HG03575 (cell line): ENCODE data around the gene SF3B3.

ENCODE experiments used
- ATAC-seq: cut with Tn5 transposase; IDR thresholded peaks from one replicate; pipeline ENCODE4 v1.9.1; 2021; ENCODE audit not compliant: unreplicated experiment, insufficient number of reproducible peaks, low FRiP score; ENCODE audit errors: extremely low read depth

Gene SF3B3

GRCh38 chr16:70553645-70554044, 30.0 kb downstream of the SF3B3 start:
- no peak for ATAC-seq

DNA sequence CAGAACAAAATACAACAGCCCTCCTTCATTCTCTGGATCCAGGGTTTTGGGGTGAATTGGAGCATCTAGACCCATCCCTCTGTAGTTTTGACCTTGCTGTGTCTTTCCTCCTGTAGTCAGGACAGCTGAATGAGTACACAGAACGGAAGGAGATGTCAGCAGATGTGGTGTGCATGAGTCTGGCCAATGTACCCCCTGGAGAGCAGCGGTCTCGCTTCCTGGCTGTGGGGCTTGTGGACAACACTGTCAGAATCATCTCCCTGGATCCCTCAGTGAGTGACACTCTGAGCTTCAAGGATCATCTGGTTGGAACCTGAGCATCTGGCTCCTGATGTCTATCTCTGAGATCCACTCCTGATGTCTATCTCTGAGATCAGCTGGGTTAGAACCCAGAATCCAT, 32.4 kb downstream of the SF3B3 start:
- ATAC-seq = no peak

DNA sequence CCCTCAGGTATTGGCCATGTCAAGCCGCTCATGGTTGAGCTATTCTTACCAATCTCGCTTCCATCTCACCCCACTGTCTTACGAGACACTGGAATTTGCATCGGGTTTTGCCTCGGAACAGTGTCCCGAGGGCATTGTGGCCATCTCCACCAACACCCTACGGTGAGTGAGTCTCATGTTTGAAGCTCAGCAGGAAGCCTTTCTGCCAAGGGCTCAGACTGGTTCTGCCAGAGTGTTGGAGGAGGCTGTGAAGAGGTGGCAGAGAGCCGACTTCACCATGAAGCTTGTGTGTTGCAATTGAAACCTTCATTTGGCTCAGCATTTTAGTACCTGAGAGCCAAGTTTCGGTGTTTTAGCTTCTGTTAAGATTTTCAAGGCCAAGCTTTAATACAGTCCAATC, 38.0 kb downstream of the SF3B3 start:
- no peak for ATAC-seq

DNA sequence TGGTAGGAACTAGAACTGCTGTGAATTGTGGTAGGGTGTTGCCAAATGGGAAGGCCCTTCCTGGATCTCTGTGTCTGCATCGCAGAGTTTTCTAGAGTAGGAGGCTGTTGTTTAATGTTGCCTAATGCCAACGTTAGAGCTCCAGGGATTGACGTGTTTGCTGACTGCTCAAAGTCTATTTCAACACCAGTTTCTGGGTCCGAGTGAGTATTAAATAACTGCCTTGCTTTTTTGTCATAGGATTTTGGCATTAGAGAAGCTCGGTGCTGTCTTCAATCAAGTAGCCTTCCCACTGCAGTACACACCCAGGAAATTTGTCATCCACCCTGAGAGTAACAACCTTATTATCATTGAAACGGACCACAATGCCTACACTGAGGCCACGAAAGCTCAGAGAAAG, 40.0 kb downstream of the SF3B3 start:
- ATAC-seq = no peak

- no peak for ATAC-seq
Observed at GRCh38 chr16:70565053-70565452, 41.4 kb downstream of the SF3B3 start.

GRCh38 chr16:70568601-70569237, 45.1 kb downstream of the SF3B3 start:
- ATAC-seq = no peak

DNA sequence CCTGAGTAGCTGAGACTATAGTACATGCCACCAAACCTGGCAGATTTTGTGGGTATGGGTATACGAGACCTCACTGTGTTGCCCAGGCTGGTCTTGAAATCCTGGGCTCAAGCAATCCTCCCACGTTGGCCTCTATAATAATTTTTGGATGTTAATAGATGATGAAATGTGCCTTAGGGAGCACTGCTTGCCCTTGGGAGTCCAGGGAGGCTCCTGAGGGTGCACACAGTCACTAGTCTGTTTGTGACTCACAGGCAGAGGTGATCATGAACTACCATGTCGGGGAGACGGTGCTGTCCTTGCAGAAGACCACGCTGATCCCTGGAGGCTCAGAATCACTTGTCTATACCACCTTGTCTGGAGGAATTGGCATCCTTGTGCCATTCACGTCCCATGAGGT, 46.1 kb downstream of the SF3B3 start:
- ATAC-seq = no peak

GRCh38 chr16:70570967-70571570, 47.5 kb downstream of the SF3B3 start:
- no peak for ATAC-seq

GRCh38 chr16:70571623-70572022, 48.0 kb downstream of the SF3B3 start:
- ATAC-seq = no peak

DNA sequence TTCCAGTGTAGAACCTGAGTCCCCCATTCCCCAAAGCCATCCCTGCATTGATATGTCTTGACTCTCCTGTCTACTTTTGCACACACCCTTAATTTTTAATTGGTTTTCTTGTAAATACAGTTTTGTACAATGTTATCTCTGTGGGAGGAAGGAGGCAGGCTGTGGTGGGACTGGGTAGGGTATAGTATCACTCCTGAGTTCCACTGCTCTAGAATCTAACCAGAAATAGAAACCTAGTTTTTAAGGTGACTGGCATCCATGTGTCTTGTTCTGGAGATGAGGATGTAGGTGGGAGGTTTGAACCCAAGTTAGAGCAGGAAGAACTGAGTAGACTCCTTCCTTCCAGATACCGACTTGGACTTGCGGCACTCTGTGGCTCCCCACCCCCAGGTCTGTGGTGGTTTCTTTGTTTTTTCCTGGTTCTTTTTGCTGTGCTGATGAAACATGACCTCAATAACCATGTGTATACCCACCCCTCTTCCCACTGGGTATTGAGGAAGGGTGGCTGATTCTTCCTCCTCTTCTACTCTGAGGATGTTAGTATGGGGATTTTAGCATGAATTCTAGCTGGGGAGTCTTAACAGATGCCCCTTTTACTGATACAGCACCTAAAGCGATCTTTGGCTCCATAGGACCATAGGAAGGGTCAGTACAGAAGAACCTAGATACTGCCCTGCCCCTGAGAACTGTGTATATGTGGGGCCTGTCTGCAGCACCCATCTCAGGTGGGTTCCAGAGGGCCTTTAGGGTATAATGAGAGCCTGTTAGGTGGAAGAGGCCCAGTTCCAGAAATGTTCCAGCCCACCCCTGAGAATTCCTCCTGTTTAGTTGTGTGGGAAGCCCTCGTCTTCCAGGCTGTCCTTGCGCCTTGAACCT, 48.7 kb downstream of the SF3B3 start:
- ATAC-seq = no peak

- no peak for ATAC-seq
Observed at GRCh38 chr16:70572926-70573270, 49.3 kb downstream of the SF3B3 start.

DNA sequence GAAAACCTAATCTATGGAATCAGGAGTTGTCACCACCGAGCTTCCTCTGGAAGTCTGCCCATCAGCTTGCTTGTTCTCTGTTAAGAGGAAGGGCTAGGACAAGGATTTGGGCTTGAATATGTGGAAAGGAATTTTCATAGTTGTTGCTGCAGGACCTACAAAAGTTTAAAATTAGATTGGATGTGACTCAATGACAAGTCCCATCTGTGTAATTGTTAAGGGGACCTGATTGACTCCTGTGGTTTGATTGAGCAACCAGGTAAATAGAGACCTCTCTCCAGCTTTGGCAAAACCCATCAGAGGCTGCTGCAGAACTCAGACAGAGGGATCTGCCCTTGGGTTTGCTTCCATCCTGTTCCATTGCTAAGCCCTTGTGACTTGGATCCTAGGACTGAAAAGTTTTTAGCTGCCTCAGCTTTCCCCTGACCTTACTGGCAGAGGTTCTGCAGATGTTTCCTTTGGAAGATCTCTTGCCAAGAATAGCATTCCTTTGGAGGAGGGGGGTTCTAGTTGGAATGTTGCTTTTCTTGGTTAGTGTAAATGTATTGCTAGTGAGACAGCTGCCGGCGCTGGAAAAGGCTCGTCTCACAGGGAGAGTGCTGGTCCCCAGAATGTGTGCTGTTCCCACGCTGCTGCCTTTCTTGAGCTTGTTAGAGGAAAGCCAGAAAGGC, 50.0 kb downstream of the SF3B3 start:
- ATAC-seq = no peak

DNA sequence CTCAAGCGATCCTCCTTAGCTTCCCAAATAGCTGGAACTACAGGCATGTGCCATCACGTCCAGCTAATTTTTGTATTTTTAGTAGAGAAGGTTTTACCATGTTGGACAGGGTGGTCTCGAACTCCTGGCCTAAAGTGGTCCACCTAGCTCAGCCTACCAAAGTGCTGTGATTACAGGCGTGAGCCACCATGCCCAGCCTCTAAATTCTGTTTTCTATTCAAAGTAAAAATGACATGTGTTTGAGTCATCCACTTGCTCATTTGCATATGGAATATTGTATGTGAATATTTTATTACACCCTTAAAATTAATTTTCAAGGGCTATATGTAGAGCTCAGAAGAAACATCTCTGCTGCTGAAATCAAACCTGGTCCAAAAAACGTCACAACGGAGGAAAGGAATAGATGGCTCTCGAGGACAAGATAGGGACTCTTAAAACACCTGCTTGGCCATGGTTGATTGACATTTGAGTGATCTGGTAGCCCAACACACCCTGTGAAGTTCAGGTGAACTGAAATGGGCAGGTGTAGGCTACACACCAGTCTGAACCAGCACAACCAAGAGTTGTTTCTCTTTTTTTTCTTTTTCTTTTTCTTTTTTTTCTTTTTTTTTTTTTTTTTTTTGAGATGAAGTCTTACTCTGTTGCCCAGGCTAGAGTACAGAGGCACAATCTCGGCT, 51.1 kb downstream of the SF3B3 start:
- ATAC-seq = no peak

DNA sequence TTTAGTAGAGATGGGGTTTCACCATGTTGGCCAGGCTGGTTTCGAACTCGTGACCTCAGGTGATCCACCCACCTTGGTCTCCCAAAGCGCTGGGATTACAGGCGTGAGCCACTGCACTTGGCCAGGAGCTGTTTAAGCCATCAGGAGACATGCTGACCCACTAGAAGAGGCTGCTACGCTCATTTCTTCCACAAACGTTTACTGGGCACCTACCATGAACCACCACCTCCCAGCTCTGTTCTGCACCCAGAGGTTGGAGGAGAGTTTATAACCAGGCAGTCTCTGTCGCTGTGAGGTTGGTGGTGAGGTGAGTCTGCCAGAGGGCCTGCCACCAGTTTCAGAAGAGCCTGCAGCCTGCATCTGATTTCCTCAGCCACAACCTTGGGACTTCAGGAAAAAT, 51.8 kb downstream of the SF3B3 start:
- ATAC-seq = no peak

GRCh38 chr16:70576431-70577255, 53.0 kb downstream of the SF3B3 start:
- no peak for ATAC-seq

GRCh38 chr16:70577256-70577698, 53.7 kb downstream of the SF3B3 start:
- ATAC-seq = no peak

GRCh38 chr16:70578035-70578434, 54.4 kb downstream of the SF3B3 start:
- ATAC-seq = no peak

GRCh38 chr16:70579248-70579647, 55.6 kb downstream of the SF3B3 start:
- no peak for ATAC-seq
